GM18517 (cell line): Measurements from ENCODE around the gene CD164.
"Not testable (repeated sequence)": the region's sequence is repeated elsewhere in the genome, so short reads cannot be mapped to it uniquely, and the experiment has no call there.

Source experiments
- ATAC-seq: cut with Tn5 transposase; IDR thresholded peaks from one replicate; pipeline ENCODE4 v1.9.1; 2021; ENCODE audit warnings: mild to moderate bottlenecking, moderate library complexity; ENCODE audit not compliant: unreplicated experiment

CD164 gene

DNA sequence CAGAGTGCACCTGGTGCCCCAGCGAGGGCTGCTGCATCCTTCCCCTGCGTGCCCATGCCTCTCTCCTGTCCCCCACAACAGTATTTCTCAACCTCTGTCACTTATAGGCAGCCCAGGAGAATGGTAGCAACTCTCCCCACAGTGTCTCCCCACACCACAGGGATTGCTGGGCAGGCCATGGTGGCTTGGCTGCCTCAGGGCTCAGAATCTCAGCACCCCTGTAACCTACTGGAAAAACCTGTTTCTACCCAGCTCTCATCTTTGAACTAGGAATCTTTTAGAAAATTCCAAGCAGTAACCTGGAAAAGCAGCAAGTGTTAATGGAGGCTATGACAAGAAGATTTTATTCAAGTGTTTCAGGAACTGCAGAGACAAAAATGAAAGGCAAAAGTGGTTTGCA, 38.0 kb downstream of the CD164 start:
- no peak for ATAC-seq

GRCh38 chr6:109343518-109343917, 38.7 kb downstream of the CD164 start:
- ATAC-seq: no peak

DNA sequence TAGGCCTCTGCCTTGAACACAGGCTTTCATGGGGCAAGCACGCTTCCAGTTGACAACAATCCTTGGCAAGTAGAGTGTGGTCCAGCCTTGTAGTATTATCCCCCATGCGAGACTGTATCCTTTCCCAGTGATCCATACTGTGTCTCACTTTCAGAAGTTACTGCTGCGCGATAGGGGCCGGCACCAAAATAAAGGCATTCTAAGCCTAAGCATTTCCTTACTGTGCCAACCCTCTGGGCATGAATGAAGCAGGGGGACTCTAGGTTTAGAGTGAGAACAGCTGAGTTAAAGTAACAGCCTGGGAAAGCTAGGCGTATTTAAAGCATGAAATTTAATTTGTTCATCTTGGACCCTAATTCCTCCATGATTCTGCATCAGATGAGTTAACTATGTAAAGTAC, 39.4 kb downstream of the CD164 start:
- no peak for ATAC-seq

- ATAC-seq: no peak
Observed at GRCh38 chr6:109342506-109342905, 39.8 kb downstream of the CD164 start.

GRCh38 chr6:109340811-109341210, 41.5 kb downstream of the CD164 start:
- ATAC-seq: no peak

- no peak for ATAC-seq
Observed at GRCh38 chr6:109339906-109340678, 42.2 kb downstream of the CD164 start.

- no peak for ATAC-seq
Observed at GRCh38 chr6:109336221-109336961, 45.9 kb downstream of the CD164 start.

- ATAC-seq: not testable (repeated sequence)
Observed at GRCh38 chr6:109333870-109334269, 48.4 kb downstream of the CD164 start.

DNA sequence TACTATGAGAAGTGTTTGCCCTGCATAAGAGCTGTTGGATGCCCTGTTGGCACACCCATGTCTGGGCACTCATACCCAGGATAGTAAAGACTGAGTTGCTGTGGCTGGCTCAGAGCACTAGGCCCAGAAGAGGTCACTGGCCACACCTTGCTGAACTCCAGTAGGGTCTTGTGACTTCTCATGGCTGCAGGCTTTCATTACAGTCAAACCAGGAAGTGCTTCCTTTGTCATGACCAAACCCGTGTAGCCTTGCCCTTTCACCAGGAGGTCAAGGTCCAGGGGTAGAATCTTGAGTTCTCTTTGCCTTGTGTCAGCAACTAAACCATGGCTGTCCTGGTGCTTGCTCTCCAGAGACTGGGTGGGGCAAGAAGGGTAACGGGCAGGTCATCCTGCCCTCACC, 49.5 kb downstream of the CD164 start:
- ATAC-seq: peak; percentile 55

- no peak for ATAC-seq
Observed at GRCh38 chr6:109331081-109331480, 51.2 kb downstream of the CD164 start.

- ATAC-seq: no peak
Observed at GRCh38 chr6:109330263-109330662, 52.0 kb downstream of the CD164 start.

GRCh38 chr6:109328629-109329028, 53.6 kb downstream of the CD164 start:
- ATAC-seq: no peak

- ATAC-seq: no peak
Observed at GRCh38 chr6:109327959-109328358, 54.3 kb downstream of the CD164 start.

DNA sequence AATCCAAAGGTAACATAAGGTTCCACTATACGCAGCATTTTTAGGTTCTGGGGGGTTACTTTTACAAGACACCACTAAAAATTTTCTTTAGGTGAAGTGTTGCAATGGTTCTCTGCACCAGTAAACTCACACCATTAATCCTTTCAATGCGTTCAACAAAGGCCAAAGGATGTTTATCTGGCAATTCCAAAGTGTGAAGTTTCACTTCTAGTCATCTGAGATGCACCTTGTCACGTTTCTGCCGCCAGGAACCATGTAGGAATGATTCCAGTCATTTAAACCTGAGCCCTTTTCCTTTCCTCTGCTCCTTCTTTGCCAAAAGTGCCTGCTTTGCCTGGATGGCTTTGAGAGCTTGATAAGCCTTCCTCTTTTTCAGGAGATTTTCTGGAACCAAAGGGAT, 54.8 kb downstream of the CD164 start:
- ATAC-seq: no peak

GRCh38 chr6:109326351-109326750, 55.9 kb downstream of the CD164 start:
- ATAC-seq: no peak

- no peak for ATAC-seq
Observed at GRCh38 chr6:109325400-109325801, 56.9 kb downstream of the CD164 start.

GRCh38 chr6:109323241-109323640, 59.0 kb downstream of the CD164 start:
- ATAC-seq: no peak

DNA sequence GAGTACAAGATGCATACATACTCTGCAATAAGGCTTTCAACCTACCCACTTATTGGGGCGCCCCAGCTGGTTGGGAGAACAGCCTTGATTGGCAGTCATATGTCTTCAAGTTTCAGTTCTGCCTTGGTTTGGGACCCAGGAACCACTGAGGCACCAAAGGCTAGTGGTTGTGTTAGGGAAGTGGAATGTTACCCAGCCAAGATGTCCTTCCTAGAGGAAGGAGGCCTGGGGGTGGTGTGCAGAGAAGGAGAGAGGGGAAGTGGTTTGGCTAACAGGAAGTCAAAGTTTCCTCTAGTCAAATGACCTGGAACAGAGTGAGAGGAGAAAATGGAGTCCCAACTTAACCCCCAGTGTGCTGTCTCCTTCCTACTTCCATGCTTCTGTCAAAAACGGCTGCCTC, 59.4 kb downstream of the CD164 start:
- ATAC-seq: no peak

- no peak for ATAC-seq
Observed at GRCh38 chr6:109321752-109322151, 60.5 kb downstream of the CD164 start.

DNA sequence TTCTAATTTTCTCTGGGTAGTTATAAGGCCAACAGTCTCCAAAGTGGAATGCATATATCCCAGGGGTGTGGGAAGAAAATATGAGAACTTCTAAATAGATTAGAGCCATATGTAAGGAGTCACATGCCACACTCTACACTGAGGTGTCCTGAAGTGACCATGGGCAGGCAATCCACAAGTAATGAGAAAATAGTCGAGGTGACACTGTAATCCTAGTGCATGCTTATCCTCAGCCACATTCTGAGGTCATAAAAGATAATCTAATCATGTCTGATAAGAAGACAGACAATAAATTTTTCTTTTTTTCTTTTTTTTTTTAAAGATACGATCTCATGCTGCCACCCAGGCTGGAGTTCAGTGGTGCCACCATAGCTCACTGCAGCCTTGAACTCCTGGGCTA, 62.2 kb downstream of the CD164 start:
- ATAC-seq: no peak

DNA sequence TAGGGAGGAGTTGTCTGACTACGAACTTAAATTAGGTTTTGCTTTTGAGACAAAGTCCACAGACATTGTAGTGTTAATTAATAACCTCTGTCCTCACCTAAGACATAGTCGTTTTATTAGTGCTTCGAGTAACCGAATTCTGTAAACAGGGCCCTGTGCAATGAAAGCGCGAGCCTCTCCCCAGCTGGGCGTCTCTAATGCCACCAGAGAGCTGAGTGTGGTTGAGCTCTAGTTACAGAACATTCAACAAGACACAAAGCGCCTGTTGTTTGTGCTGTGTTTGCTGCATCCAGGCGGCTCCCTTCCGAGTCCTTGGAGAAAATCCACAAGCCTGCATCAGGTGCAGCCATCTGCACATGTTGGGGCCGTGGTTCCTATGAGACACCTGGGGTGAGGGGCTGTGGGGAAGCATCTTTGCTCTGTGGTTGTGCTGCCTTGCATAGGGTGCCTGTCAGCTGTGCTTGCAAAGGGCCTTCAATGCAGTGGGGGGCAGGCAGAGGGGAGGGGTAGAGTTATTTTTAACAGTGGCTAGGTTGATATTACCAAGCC, 63.9 kb downstream of the CD164 start:
- peak; percentile 54 for ATAC-seq

- ATAC-seq: no peak
Observed at GRCh38 chr6:109316909-109317308, 65.4 kb downstream of the CD164 start.
